Activated CD8-positive, alpha-beta memory T cell treated with anti-CD3 and anti-CD28 coated beads for 24 hours (primary cell): ENCODE data around the gene CEP120.

Experiments used
- DNase-seq: peaks from one replicate; pipeline ENCODE4 v3.0.0-alpha.2; 2020

Gene CEP120

DNA sequence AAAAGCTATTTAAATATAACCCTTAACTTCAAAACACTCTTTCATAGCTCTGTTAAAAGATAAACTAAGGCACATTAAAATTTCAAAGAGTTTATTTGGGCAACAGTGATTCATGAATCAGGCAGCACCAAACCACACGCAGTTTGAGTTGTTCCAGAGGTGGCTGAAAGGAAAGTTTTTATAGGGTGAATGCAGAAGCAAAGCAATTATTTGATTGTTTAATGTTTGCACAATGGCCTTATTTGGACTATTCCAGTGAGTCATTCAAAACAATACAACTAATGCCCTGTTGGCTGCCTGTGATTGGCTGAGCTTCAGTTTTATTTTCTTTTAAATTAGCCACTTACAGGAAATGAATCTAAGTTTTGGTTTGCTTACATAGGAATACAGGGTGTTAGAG lies 125.3 kb downstream of the CEP120 start:
- no peak for DNase-seq

DNA sequence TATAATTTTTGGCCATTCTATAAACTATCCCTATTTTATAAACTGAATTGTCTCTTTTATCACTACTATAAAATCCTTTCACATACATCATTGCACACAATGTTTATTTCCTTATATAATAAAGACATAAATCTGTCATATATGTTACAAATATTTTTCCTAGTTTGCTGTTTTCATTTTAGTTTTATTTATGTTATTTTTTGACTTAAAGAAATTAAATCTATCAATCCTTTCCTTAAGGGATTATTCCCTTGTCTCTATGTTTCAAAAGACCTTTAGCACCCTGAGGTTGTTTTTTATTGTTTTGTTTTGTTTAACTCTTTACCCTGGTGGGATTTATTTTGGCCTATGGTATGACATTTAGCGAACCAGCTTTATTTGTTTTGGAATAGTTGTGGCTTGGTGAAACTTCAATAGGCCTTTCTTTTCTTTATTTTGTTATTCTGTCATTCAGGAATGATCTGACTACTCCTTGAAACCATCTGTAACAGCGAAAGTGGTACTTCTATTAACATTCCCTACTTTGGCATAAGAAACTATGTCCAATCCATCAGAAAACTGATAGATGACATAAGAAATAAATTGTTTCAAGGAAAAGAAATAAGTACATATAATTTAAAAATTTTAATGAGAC lies 125.9 kb downstream of the CEP120 start:
- DNase-seq = no peak
